ENCODE data around the gene CACNA1H.

GRCh38 chr16:1141191-1141590 is 11.7 kb upstream of the CACNA1H start:
- TF ChIP-seq CTCF (IDR thresholded peaks at IDR 0.05; ENCODE audit: low read depth, low read length, poor library complexity, severe bottlenecking) (no peak), EZH2phosphoT487 (IDR thresholded peaks at IDR 0.05; ENCODE audit: borderline replicate concordance, low read length) (no peak)

Measured in DOHH2 (cell line).